Measurements from ENCODE around the gene VPREB3.

DNA sequence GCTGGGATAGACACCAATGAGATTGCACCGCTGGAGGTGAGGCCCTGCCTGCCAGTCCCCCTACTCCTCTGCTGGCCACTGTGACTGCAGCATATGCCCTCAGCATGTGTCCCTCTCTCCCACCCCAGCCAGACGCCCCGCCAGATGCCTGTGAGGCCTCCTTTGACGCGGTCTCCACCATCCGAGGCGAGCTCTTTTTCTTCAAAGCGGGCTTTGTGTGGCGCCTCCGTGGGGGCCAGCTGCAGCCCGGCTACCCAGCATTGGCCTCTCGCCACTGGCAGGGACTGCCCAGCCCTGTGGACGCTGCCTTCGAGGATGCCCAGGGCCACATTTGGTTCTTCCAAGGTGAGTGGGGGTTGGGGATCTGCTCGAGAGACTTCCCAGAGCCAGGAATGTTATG is 26.8 kb upstream of the VPREB3 start:
- TF ChIP-seq CHD2 (IDR thresholded peaks at IDR 0.05; ENCODE audit: low read length, partially characterized antibody): no peak
- TF ChIP-seq HOXA7 (CRISPR knock-in tag; IDR thresholded peaks at IDR 0.05): no peak
- no peak for TF ChIP-seq NR3C1 (IDR thresholded peaks at IDR 0.05)
- TF ChIP-seq POLR2A (IDR thresholded peaks at IDR 0.05; ENCODE audit: low read length): no peak
- TF ChIP-seq, protein P1, sequence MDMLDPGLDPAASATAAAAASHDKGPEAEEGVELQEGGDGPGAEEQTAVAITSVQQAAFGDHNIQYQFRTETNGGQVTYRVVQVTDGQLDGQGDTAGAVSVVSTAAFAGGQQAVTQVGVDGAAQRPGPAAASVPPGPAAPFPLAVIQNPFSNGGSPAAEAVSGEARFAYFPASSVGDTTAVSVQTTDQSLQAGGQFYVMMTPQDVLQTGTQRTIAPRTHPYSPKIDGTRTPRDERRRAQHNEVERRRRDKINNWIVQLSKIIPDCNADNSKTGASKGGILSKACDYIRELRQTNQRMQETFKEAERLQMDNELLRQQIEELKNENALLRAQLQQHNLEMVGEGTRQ (IDR thresholded peaks at IDR 0.05): no peak
- TF ChIP-seq RAD21 (conservative IDR thresholded peaks at IDR 0.05 in 1 of 2, IDR thresholded peaks at IDR 0.05 in 1 of 2): no peak
- no peak for TF ChIP-seq SREBF2 (IDR thresholded peaks at IDR 0.05)
- TF ChIP-seq JUN (IDR thresholded peaks at IDR 0.05): no peak
- no peak for TF ChIP-seq ESRRA (IDR thresholded peaks at IDR 0.05; ENCODE audit: borderline replicate concordance, low read length)
- no peak for TF ChIP-seq CTCF (IDR thresholded peaks at IDR 0.05)
- TF ChIP-seq KDM1A (IDR thresholded peaks at IDR 0.05; ENCODE audit: low read depth): no peak
- TF ChIP-seq KDM5A (IDR thresholded peaks at IDR 0.05): no peak
- TF ChIP-seq, protein P2, sequence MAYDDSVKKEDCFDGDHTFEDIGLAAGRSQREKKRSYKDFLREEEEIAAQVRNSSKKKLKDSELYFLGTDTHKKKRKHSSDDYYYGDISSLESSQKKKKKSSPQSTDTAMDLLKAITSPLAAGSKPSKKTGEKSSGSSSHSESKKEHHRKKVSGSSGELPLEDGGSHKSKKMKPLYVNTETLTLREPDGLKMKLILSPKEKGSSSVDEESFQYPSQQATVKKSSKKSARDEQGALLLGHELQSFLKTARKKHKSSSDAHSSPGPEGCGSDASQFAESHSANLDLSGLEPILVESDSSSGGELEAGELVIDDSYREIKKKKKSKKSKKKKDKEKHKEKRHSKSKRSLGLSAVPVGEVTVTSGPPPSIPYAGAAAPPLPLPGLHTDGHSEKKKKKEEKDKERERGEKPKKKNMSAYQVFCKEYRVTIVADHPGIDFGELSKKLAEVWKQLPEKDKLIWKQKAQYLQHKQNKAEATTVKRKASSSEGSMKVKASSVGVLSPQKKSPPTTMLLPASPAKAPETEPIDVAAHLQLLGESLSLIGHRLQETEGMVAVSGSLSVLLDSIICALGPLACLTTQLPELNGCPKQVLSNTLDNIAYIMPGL (CRISPR knock-in tag; IDR thresholded peaks at IDR 0.05; ENCODE audit: borderline replicate concordance): no peak
- TF ChIP-seq, protein P3, sequence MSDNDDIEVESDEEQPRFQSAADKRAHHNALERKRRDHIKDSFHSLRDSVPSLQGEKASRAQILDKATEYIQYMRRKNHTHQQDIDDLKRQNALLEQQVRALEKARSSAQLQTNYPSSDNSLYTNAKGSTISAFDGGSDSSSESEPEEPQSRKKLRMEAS (IDR thresholded peaks at IDR 0.05): no peak
